ENCODE results near the gene PCNT.
"Not testable (repeated sequence)": the region's sequence is repeated elsewhere in the genome, so short reads cannot be mapped to it uniquely, and the experiment has no call there.

PCNT gene

GRCh38 chr21:46388896-46389295, 64.9 kb downstream of the PCNT start:
- DNase-seq, result no peak

DNA sequence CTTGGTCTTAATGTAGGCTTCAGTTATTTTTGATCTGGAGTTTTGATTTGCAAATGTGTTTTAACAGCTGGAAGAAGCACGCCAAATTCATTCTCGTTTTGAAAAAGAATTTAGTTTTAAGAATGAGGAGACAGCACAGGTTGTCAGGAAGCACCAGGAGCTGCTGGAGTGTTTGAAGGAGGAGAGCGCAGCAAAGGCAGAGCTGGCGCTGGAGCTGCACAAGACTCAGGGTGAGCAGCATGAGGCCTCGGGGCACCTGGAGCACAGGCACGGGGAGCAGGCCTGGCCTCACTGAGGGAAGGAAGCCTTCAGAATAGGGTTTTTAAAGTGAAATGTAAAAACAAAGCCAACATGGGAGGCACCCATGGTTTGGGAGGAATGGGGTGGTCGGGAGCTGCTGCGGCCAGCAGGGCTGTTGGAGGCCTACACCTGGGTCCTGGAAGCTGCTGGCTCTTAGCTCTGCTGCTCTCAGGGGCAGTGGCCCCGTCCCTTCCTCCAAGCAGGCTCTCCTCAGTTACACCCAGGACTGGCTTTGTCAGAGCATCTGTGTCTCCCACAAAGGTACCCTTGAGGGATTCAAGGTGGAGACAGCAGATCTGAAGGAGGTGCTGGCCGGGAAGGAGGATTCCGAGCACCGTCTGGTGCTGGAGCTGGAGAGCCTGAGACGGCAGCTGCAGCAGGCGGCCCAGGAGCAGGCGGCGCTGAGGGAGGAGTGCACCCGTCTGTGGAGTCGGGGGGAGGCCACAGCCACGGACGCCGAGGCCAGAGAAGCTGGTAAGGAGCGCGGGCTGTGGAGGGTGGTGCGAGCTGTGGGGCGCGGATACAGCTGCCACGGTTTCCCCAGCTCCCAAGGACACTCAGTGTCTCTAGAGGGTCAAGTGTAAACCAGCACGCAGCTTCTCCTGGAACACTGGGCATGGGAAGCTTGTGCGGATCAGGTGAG, 66.9 kb downstream of the PCNT start:
- DNase-seq, result no peak

DNA sequence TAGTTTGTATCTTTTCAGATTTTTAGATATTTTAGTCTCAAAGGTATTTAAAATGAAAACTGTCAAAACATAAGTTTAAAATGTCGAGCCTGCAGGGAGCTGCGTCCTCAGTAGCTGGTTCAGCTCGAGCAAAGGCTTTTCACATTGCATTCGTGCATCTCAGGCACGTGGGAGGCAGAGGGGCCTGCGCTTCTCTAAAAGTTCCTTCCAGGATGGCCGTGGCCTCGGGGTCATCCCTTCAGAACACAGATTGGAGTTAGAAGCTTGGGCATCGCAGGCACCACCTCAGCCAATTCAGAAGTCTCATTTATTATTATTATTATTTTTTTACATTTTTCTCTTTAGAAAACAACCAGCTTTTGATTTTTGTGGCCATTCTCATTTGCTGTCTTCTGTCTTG, 67.8 kb downstream of the PCNT start:
- DNase-seq, result no peak

- DNase-seq, result no peak
Observed at GRCh38 chr21:46392921-46393320, 69.0 kb downstream of the PCNT start.

DNA sequence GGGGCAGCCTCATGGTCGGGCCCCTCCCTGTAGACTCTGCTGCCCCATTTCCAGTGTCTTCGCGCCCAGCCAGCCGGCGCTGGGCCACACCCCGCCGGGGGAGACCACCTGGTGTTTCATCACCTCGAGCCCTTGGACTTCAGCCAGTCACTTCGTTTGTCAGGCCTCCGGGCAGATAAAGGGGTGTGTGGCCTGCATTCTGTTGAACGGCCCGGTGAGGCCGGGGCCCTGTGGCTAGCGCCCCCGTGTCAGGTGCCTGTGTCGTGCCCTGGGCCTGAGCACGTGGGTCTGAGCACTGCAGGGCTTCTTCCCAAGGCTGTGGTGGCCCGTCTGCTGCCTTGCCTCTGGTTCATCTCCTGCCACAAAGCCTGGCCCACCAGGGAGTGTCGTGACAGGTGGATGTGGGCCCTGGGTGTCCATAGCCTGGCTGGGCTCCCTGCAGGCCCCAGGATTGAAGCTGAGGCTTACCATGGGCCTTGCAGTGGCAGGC, 69.5 kb downstream of the PCNT start:
- peak; percentile 4 for DNase-seq

GRCh38 chr21:46393941-46394594, 70.1 kb downstream of the PCNT start:
- DNase-seq, result peak; percentile 5

DNA sequence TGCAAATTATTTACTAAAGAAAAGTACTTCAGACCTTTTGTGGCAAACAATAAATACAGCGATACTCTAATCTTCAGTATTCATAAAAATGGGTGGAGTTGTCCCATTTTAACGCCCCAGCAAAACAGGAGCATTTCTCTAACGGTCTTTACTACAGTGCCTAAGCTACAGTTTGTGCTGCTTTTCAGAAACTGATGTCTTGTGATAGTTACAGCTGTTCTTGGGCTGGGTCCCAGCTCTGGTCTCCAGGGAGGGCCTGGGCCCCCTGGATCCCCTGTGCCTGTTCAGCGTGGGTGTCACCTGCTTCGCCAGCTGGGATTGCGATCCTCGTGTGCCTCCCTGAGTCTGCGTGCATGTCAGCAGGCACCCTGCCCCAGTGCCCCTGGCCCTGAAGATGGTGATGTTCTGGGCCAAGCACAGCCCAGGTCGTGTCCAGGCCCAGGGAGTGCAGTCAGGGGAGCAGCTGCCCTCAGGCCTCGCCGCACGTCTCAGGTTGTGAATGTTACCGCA, 70.7 kb downstream of the PCNT start:
- DNase-seq, result no peak

- DNase-seq, result no peak
Observed at GRCh38 chr21:46397211-46397905, 73.4 kb downstream of the PCNT start.

- no peak for DNase-seq
Observed at GRCh38 chr21:46397993-46398392, 74.0 kb downstream of the PCNT start.

GRCh38 chr21:46399129-46399528, 75.2 kb downstream of the PCNT start:
- DNase-seq, result no peak

- no peak for DNase-seq
Observed at GRCh38 chr21:46399686-46400085, 75.7 kb downstream of the PCNT start.

GRCh38 chr21:46401186-46401910, 77.4 kb downstream of the PCNT start:
- DNase-seq, result no peak

DNA sequence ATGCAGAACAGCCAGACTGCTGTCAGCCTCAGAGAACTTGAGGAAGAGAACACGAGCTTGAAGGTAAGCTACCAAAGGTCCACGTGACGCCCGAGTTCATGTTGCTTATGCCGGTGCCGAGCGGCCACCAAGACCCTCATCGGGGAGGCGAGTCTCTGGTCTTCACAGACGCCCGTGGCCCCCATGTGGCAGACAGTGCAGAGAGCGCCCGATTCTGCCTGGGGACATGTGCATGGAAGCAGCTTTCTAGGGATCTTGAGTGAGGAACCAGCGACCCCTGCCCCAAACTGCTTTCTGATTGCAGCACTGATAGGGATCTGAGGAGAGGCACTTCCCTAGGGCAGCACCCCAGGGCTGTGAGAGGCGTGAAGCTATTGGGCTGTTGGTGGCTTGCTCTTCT, 78.5 kb downstream of the PCNT start:
- no peak for DNase-seq

DNA sequence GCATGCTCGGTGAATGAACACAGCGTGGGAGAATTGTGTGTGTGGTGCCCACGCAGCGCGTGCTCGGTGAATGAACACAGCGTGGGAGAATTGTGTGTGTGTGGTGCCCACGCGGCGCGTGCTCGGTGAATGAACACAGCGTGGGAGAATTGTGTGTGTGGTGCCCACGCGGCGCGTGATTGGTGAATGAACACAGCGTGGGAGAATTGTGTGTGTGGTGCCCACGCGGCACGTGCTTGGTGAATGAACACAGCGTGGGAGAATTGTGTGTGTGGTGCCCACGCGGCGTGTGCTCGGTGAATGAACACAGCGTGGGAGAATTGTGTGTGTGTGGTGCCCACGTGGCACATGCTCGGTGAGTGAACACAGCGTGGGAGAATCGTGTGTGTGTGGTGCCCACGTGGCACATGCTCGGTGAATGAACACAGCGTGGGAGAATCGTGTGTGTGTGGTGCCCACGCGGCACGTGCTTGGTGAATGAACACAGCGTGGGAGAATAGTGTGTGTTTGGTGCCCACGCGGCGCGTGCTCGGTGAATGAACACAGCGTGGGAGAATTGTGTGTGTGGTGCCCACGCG, 79.4 kb downstream of the PCNT start:
- not testable (repeated sequence) for DNase-seq

DNA sequence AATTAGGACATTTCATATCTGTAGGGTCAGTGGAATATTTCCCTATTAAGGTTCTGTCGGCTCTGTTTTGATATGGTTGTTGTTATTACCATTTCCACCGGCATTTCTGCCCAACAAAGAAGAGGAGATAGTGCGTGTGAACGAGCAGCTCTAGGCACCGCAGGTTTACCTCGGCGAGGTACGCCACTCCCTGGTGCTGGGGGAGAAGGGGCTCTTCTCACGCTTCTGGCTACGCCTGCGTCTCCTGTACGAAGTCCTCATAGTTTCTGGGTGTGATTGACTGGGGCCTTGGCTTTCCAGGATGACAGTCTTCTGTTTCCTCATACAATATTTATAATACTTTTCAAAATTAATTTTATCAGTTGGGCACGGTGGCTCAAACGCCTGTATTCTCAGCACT, 80.3 kb downstream of the PCNT start:
- DNase-seq, result no peak

- DNase-seq, result no peak
Observed at GRCh38 chr21:46406001-46406400, 82.0 kb downstream of the PCNT start.

DNA sequence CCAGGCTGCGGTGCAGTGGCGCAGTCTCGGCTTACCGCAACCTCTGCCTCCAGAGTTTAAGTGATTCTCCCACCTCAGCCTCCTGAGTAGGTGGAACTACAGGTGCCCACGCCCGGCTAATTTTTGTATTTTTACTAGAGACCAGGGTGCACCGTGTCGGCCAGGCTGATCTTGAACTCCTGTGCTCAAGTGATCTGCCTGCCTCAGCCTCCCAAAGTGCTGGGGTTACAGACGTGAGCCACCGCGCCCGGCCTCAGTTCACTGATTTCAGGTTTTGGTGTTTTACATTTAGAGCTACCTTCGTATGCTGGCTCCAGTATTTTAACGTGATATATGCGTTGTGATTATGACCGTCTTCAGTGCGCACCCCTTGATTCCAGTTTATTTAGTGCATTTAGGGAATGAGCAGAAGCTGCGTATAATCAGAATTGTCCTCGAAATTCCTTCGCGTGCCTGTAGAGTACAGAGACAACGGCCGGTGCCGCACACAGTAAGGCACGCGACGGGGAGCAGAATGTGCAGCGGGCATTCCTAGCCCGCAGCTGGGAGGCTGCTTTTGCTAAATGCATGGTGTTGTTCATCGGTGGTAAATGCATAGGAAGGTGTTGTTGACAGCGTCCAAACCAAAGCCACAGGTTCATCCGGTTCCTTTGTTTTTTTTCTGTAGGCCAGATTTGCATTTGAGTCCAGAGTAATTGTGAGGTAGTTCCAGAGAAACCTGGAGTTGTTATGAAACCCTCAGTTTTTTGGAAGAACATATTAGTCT, 85.9 kb downstream of the PCNT start:
- no peak for DNase-seq

DNA sequence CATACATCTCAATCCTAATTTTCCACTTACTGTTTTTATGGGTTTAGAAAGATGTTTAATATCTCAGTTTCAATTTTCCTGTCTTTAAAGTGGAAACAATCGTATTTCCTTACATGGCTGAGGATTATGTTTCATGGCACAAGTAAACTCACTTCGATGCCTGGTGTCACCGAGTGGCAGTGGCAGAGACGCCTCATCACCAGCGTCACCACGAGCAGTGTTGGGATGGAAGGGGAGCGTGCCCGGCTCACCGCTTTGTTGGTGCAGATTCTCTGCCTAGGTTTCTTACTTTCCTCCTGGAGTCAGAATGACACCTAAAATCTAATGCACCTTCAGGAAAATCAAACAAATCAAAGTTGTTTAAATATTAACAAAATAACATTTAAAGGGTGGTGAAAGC, 86.6 kb downstream of the PCNT start:
- no peak for DNase-seq

- no peak for DNase-seq
Observed at GRCh38 chr21:46411236-46411635, 87.3 kb downstream of the PCNT start.

DNA sequence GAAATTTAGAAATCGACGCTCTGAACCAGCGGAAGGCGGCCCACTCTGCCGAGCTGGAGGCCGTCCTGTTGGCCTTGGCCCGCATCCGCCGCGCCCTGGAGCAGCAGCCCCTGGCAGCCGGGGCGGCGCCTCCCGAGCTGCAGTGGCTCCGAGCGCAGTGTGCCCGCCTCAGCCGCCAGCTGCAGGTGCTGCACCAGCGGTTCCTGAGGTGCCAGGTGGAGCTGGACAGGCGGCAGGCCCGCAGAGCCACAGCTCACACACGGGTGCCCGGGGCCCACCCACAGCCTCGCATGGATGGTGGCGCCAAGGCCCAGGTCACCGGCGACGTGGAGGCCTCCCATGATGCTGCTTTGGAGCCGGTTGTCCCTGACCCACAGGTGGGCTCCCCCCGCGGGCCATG, 87.7 kb downstream of the PCNT start:
- DNase-seq, result no peak

All from NCI-H69 (cell line).